Parathyroid adenoma (tissue), 2 donors: ENCODE data around the gene TMEM235.

ENCODE experiments used
- H2AFZ ChIP-seq: fragments of 300-600 bp; sonication (generic); one replicate; pipeline ENCODE4 v1.7.0; 2017; ENCODE audit warnings: antibody characterized with exemption, mild to moderate bottlenecking
- H3K27ac ChIP-seq: fragments of 300-600 bp; sonication (generic); one replicate; pipeline ENCODE4 v1.7.0; 2017
- H3K27me3 ChIP-seq: fragments of 300-600 bp; sonication (generic); one replicate; pipeline ENCODE4 v1.7.0; 2017; ENCODE audit warnings: low read length; ENCODE audit not compliant: control insufficient read depth, insufficient read depth
- H3K36me3 ChIP-seq: fragments of 300-600 bp; sonication (generic); one replicate; pipeline ENCODE4 v1.7.0; 2017; ENCODE audit warnings: low read length; ENCODE audit not compliant: control insufficient read depth, insufficient read depth
- H3K4me1 ChIP-seq: fragments of 300-600 bp; sonication (generic); one replicate; pipeline ENCODE4 v1.7.0; 2017; ENCODE audit warnings: control low read depth
- H3K4me2 ChIP-seq: fragments of 300-600 bp; sonication (generic); one replicate; pipeline ENCODE4 v1.7.0; 2017; ENCODE audit warnings: low read length
- H3K4me3 ChIP-seq: fragments of 300-600 bp; sonication (generic); one replicate; pipeline ENCODE4 v1.7.0; 2017; ENCODE audit warnings: low read depth, low read length
- H3K79me2 ChIP-seq: fragments of 300-600 bp; sonication (generic); one replicate; pipeline ENCODE4 v1.7.0; 2017; ENCODE audit warnings: control low read depth
- H3K9ac ChIP-seq: fragments of 300-600 bp; sonication (generic); one replicate; pipeline ENCODE4 v1.7.0; 2017; ENCODE audit warnings: mild to moderate bottlenecking
- H3K9me3 ChIP-seq: fragments of 300-600 bp; sonication (generic); one replicate; pipeline ENCODE4 v1.7.0; 2017; ENCODE audit warnings: low read length; ENCODE audit not compliant: control insufficient read depth
- CTCF ChIP-seq: fragments of 300-600 bp; sonication (generic); IDR thresholded peaks from one replicate; pipeline ENCODE4 v1.7.0; 2017; ENCODE audit warnings: antibody characterized with exemption, mild to moderate bottlenecking
- donor health status: primary hyperparathyroidism.

TMEM235 gene

GRCh38 chr17:78235885-78236284, 4.5 kb downstream of the TMEM235 start:
- Histone ChIP-seq H3K4me2 (no peak overlapping the region), H3K79me2 (no peaks in the 10 kb centered on the region), H3K36me3 (no peaks in the 10 kb centered on the region), H2AFZ (no peak overlapping the region), H3K27ac (no peak overlapping the region), H3K4me3 (no peak overlapping the region), H3K27me3 (peaks cover 7% of the 10 kb centered on the region), H3K9ac (no peak overlapping the region), H3K9me3 (no peaks in the 10 kb centered on the region), H3K4me1 (no peaks in the 10 kb centered on the region)
- TF ChIP-seq CTCF: no peak

GRCh38 chr17:78236362-78237127, 5.1 kb downstream of the TMEM235 start:
- Histone ChIP-seq H3K9ac (no peak overlapping the region), H3K27me3 (peaks cover under 1% of the 10 kb centered on the region), H3K27ac (no peak overlapping the region), H3K9me3 (no peaks in the 10 kb centered on the region), H2AFZ (no peak overlapping the region), H3K4me3 (no peak overlapping the region), H3K36me3 (no peaks in the 10 kb centered on the region), H3K4me1 (no peaks in the 10 kb centered on the region), H3K4me2 (no peak overlapping the region), H3K79me2 (no peaks in the 10 kb centered on the region)
- TF ChIP-seq CTCF: no peak

GRCh38 chr17:78237401-78238012, 6.1 kb downstream of the TMEM235 start:
- no peaks in the 10 kb centered on the region for H3K36me3 ChIP-seq
- H3K27me3 ChIP-seq: no peaks in the 10 kb centered on the region
- no peaks in the 10 kb centered on the region for H3K9me3 ChIP-seq
- no peak overlapping the region for H2AFZ ChIP-seq
- no peak overlapping the region for H3K27ac ChIP-seq
- TF ChIP-seq CTCF: no peak
- no peak overlapping the region for H3K9ac ChIP-seq
- no peak overlapping the region for H3K4me2 ChIP-seq
- no peaks in the 10 kb centered on the region for H3K4me1 ChIP-seq
- H3K4me3 ChIP-seq: no peak overlapping the region
- no peaks in the 10 kb centered on the region for H3K79me2 ChIP-seq

GRCh38 chr17:78238823-78239488, 7.5 kb downstream of the TMEM235 start:
- no peaks in the 10 kb centered on the region for H3K4me1 ChIP-seq

More at GRCh38 chr17:78238823-78239488, 7.5 kb downstream of the TMEM235 start:
- H2AFZ ChIP-seq: no peak overlapping the region
- no peak overlapping the region for H3K27ac ChIP-seq
- no peak overlapping the region for H3K4me3 ChIP-seq
- no peaks in the 10 kb centered on the region for H3K27me3 ChIP-seq
- H3K4me2 ChIP-seq: no peak overlapping the region
- TF ChIP-seq CTCF: no peak
- H3K79me2 ChIP-seq: no peaks in the 10 kb centered on the region
- no peaks in the 10 kb centered on the region for H3K9me3 ChIP-seq
- H3K36me3 ChIP-seq: no peaks in the 10 kb centered on the region
- no peak overlapping the region for H3K9ac ChIP-seq
